Nephron (organoid): ENCODE results near the gene UGT1A8.

Experiments used
- H3K27ac Mint-ChIP-seq, 3 experiments: 2 replicates each; pipeline ENCODE4 v1.8.0; 2020; ENCODE audit warnings: mixed read lengths in 3 of 3, mild to moderate bottlenecking in 2 of 3, moderate library complexity in 1 of 3
- H3K27me3 Mint-ChIP-seq: 2 replicates; pipeline ENCODE4 v1.8.0; 2021; ENCODE audit warnings: low read depth, mild to moderate bottlenecking, moderate library complexity, mixed read lengths
- H3K36me3 Mint-ChIP-seq: 2 replicates; pipeline ENCODE4 v1.8.0; 2020; ENCODE audit warnings: low read depth, mixed read lengths
- H3K4me1 Mint-ChIP-seq: 2 replicates; pipeline ENCODE4 v1.8.0; 2020; ENCODE audit warnings: mixed read lengths
- H3K4me3 Mint-ChIP-seq, 3 experiments: 2 replicates each; pipeline ENCODE4 v1.8.0; 2020; ENCODE audit warnings: mild to moderate bottlenecking in 3 of 3, mixed read lengths in 3 of 3, moderate library complexity in 2 of 3
- H3K9me3 Mint-ChIP-seq: 2 replicates; pipeline ENCODE4 v1.8.0; 2020; ENCODE audit warnings: mixed read lengths
- TF ChIP-seq, protein P1 (sequence below), 3 experiments: fragments of 200-600 bp; sonication (generic); IDR thresholded peaks; one replicate each; pipeline ENCODE4 v1.5.0; 2021; ENCODE audit warnings: antibody characterized with exemption in 3 of 3; ENCODE audit not compliant: unreplicated experiment in 3 of 3

The UGT1A8 gene

DNA sequence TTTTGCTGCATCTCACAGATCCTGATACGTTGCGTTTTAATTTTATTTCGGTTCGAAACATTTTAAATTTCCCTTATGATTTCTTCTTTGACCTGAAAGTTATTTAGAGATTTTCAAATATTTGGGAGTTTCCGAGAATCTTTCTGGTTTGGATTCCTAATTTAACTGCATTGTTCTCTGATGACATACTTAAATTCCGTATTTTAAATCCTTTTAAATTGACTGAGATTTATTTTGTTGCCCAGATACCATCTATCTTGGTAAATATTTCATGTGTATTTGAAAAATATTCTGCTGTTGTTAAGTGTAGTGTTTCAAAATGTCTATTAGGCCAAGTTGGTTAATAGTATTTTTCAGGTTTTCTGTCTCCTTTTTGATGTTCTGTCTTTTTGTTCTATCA, 198.4 kb downstream of the UGT1A8 start:
- H3K36me3 Mint-ChIP-seq: no peaks in the 10 kb centered on the region
- H3K9me3 Mint-ChIP-seq: no peaks in the 10 kb centered on the region
- no peak overlapping the region for H3K4me3 Mint-ChIP-seq
- TF ChIP-seq, protein P1, sequence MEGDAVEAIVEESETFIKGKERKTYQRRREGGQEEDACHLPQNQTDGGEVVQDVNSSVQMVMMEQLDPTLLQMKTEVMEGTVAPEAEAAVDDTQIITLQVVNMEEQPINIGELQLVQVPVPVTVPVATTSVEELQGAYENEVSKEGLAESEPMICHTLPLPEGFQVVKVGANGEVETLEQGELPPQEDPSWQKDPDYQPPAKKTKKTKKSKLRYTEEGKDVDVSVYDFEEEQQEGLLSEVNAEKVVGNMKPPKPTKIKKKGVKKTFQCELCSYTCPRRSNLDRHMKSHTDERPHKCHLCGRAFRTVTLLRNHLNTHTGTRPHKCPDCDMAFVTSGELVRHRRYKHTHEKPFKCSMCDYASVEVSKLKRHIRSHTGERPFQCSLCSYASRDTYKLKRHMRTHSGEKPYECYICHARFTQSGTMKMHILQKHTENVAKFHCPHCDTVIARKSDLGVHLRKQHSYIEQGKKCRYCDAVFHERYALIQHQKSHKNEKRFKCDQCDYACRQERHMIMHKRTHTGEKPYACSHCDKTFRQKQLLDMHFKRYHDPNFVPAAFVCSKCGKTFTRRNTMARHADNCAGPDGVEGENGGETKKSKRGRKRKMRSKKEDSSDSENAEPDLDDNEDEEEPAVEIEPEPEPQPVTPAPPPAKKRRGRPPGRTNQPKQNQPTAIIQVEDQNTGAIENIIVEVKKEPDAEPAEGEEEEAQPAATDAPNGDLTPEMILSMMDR (IDR thresholded peaks at IDR 0.05; ENCODE audit: unreplicated experiment in 3 of 3): no peak
- H3K27me3 Mint-ChIP-seq: peaks cover 9% of the 10 kb centered on the region
- no peaks in the 10 kb centered on the region for H3K4me1 Mint-ChIP-seq
- no peak overlapping the region for H3K27ac Mint-ChIP-seq

GRCh38 chr2:233816334-233816733, 198.9 kb downstream of the UGT1A8 start:
- no peaks in the 10 kb centered on the region for H3K36me3 Mint-ChIP-seq
- H3K27ac Mint-ChIP-seq: peak overlapping the region in 1 of 3 experiments; percentile 59
- no peaks in the 10 kb centered on the region for H3K9me3 Mint-ChIP-seq
- peaks cover 9% of the 10 kb centered on the region for H3K27me3 Mint-ChIP-seq
- H3K4me1 Mint-ChIP-seq: no peaks in the 10 kb centered on the region
- H3K4me3 Mint-ChIP-seq: no peak overlapping the region
- TF ChIP-seq, protein P1 (IDR thresholded peaks at IDR 0.05; ENCODE audit: unreplicated experiment in 3 of 3): no peak

GRCh38 chr2:233816771-233817170, 199.3 kb downstream of the UGT1A8 start:
- Mint-ChIP-seq H3K27me3 (peaks cover 8% of the 10 kb centered on the region), H3K4me3 (no peak overlapping the region), H3K4me1 (no peaks in the 10 kb centered on the region), H3K9me3 (no peaks in the 10 kb centered on the region), H3K27ac (peak overlapping the region in 1 of 3 experiments; percentile 59), H3K36me3 (no peaks in the 10 kb centered on the region)
- TF ChIP-seq, protein P1 (IDR thresholded peaks at IDR 0.05; ENCODE audit: unreplicated experiment in 3 of 3): no peak

DNA sequence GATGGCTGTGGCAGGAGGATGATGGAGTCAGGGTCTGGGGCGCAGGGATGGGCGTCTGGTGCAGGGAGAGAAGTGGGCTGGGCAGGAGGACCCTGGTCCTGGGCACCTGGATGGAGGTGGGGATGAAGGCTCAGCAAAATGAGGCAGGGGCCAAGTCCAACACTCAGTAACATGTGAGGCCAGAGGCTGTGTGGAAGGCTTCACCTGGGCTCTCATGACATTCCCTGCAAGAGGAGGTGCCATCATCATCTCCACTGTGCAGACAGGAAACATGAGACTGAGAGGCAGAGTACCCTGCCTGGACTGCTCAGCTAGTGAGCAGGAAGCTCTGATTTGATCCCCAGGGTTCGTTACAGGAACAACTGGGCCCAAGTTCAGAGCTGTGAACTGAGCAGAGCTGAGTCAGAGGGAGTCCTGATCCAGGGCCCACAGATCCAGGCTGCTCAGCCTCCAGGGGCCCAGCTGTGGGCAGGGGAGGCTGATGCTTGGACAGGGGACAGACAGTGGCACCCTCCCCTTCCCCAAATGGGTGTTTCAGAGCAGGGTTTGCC, 200.0 kb downstream of the UGT1A8 start:
- Mint-ChIP-seq H3K4me1 (no peaks in the 10 kb centered on the region), H3K27ac (no peak overlapping the region), H3K9me3 (no peaks in the 10 kb centered on the region), H3K36me3 (no peaks in the 10 kb centered on the region), H3K4me3 (no peak overlapping the region), H3K27me3 (peaks cover 3% of the 10 kb centered on the region)
- TF ChIP-seq, protein P1 (IDR thresholded peaks at IDR 0.05; ENCODE audit: unreplicated experiment in 3 of 3): no peak

DNA sequence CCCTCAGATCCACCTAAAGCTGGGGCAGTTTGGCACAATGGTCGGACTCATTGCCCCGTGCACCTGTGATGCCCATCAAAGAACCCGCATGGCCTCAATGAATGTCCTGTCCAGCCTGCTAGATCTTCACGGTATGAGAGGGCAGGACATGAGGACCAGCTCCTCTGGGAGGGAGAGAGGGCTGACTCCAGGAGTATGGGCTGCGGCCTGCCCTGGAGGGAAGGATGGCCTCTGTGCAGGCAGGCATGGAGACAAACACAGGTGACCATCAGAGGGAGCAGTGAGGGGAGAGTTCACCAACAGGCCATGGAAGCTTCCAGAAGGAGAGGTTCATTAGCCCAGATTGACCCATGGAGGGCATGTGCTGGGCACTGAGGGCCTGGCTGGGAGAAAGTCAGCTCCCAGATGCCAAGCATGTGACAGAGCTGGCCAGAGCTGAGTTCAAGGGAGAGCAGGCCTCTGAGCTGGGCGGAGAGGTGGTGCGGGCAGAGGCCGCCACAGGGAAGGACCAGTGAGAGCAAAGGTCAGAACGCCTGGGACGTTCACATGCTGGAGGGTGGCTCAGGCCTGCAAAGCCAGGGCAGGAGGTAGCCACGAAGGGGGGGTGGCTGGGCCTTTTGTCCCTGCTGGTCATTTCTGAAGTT, 200.7 kb downstream of the UGT1A8 start:
- TF ChIP-seq, protein P1 (IDR thresholded peaks at IDR 0.05; ENCODE audit: unreplicated experiment in 3 of 3): no peak
- H3K4me1 Mint-ChIP-seq: no peaks in the 10 kb centered on the region
- no peak overlapping the region for H3K27ac Mint-ChIP-seq
- H3K27me3 Mint-ChIP-seq: peaks cover 3% of the 10 kb centered on the region
- H3K36me3 Mint-ChIP-seq: no peaks in the 10 kb centered on the region
- H3K4me3 Mint-ChIP-seq: no peak overlapping the region
- H3K9me3 Mint-ChIP-seq: no peaks in the 10 kb centered on the region
